Ishikawa (cell line): ENCODE measurements around the gene CCL7.

ENCODE experiments used
- CEBPB ChIP-seq: IDR thresholded peaks from 2 replicates; pipeline ENCODE4 v1.6.1; 2012
- CREB1 ChIP-seq: IDR thresholded peaks from 2 replicates; pipeline ENCODE4 v1.6.1; 2012; ENCODE audit warnings: low read depth
- FOXM1 ChIP-seq: IDR thresholded peaks from 2 replicates; pipeline ENCODE4 v1.6.1; 2012; ENCODE audit warnings: low read depth, borderline replicate concordance
- MAX ChIP-seq: IDR thresholded peaks from 2 replicates; pipeline ENCODE4 v1.6.1; 2012
- NFIC ChIP-seq: IDR thresholded peaks from 2 replicates; pipeline ENCODE4 v1.6.1; 2012
- RAD21 ChIP-seq: IDR thresholded peaks from 2 replicates; pipeline ENCODE4 v1.6.1; 2012; ENCODE audit warnings: low read depth
- TAF1 ChIP-seq: IDR thresholded peaks from 2 replicates; pipeline ENCODE4 v1.6.1; 2012; ENCODE audit warnings: low read depth, mild to moderate bottlenecking
- TEAD4 ChIP-seq: IDR thresholded peaks from 2 replicates; pipeline ENCODE4 v1.6.1; 2012
- YY1 ChIP-seq: IDR thresholded peaks from 2 replicates; pipeline ENCODE4 v1.6.1; 2012; ENCODE audit warnings: low read depth
- ZBTB7A ChIP-seq: IDR thresholded peaks from 2 replicates; pipeline ENCODE4 v1.6.1; 2012; ENCODE audit warnings: low read depth

DNA sequence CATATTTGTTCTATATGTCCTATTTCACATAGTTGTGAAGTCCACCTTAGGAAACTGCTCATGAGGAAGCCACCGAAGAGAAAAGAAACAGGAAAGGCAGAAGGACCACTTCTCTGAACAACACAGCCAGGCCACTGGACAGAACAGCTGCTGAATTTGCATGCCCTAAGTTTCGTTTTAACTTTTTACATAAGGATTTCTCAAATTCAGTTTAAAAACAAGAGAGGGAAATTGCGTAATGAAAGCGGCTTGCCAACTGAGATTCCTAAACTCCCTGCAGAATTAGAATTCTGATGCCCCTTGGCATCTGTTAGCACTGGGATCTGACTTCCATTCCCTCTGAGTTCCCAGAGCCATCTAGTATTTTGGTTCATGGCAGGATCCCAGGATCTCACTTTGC is 44.3 kb downstream of the CCL7 start:
- TF ChIP-seq YY1 (no peak), CEBPB (no peak), CREB1 (no peak), TEAD4 (no peak), RAD21 (no peak), MAX (no peak), NFIC (no peak), FOXM1 (no peak), TAF1 (no peak), ZBTB7A (no peak)
